ENCODE measurements around the gene CHD3. TPM values are rescaled to one million over a fixed set of nuclear protein-coding genes. Genes with fewer than 3 reads are reported as not detected.
"Not testable (repeated sequence)": the region's sequence is repeated elsewhere in the genome, so short reads cannot be mapped to it uniquely, and the experiment has no call there.

Gene CHD3
- total RNA-seq, 1 donor = 96.4 TPM

- no peak overlapping the region for H3K4me3 ChIP-seq (ENCODE audit: low read length)
- H3K9me3 ChIP-seq (ENCODE audit: low read depth, low read length) = no peaks in the 10 kb centered on the region
- H3K4me1 ChIP-seq (ENCODE audit: insufficient read depth, low read length) = no peaks in the 10 kb centered on the region
- no peaks in the 10 kb centered on the region for H3K27me3 ChIP-seq (ENCODE audit: insufficient read depth, low read length)
These were observed 59.1 kb downstream of the CHD3 start for GRCh38 chr17:7947651-7948050.

DNA sequence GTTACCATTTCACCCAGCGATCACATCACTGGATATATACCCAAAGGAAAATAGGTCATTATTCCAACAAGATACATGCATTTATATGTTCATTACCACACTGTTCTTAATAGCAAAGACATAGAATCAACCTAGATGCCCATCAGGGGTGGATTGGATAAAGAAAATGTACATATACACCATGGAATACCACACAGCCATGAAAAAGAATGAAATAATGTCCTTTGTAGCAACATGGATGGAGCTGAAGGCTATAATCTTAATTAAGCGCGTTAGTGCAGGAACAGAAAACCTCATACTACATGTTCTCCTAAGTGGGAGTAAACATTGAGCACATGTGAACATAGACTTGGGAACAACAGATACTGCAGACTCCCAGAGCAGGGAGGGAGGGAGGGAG, 62.0 kb downstream of the CHD3 start:
- Histone ChIP-seq H3K9me3 (ENCODE audit: low read depth, low read length) (no peaks in the 10 kb centered on the region), H3K4me1 (ENCODE audit: insufficient read depth, low read length) (no peaks in the 10 kb centered on the region), H3K4me3 (ENCODE audit: low read length) (no peak overlapping the region), H3K27me3 (ENCODE audit: insufficient read depth, low read length) (no peaks in the 10 kb centered on the region)

DNA sequence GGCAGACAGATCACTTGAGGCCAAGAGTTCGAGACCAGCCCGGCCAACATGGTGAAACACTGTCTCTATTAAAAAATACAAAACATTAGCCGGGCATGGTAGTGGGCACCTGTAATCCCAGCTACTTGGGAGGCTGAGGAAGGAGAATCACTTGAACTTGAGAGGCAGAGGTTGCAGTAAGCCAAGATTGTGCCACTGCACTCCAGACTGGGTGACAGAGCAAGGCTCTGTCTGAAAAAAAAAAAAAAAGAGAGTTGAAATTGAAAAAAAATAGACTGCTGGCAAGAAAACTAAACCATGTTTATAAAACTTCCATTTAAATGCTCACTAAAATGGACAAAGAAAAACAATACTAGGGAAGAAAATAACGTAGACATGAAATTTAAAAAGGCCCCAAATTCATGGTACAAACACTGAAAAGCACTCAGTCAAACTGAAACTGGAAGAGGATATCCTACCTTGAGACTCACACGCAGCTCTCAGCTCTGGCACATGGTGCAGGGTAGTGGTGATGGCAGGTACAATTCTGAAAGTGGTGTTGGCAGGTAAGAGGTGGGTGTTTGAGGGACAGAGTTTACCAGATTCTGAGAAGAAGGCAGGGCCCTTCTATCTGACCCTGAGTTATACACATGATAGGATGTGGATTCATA, 62.7 kb downstream of the CHD3 start:
- no peaks in the 10 kb centered on the region for H3K4me1 ChIP-seq (ENCODE audit: insufficient read depth, low read length)
- H3K4me3 ChIP-seq (ENCODE audit: low read length) = no peak overlapping the region
- H3K9me3 ChIP-seq (ENCODE audit: low read depth, low read length) = no peaks in the 10 kb centered on the region
- no peaks in the 10 kb centered on the region for H3K27me3 ChIP-seq (ENCODE audit: insufficient read depth, low read length)

GRCh38 chr17:7953266-7953665, 64.7 kb downstream of the CHD3 start:
- H3K4me3 ChIP-seq (ENCODE audit: low read length); H3K27me3 ChIP-seq (ENCODE audit: insufficient read depth, low read length); H3K9me3 ChIP-seq (ENCODE audit: low read depth, low read length); H3K4me1 ChIP-seq (ENCODE audit: insufficient read depth, low read length): not testable (repeated sequence)

GRCh38 chr17:7955414-7956227, 67.0 kb downstream of the CHD3 start:
- no peak overlapping the region for H3K4me3 ChIP-seq (ENCODE audit: low read length)
- H3K9me3 ChIP-seq (ENCODE audit: low read depth, low read length) = no peaks in the 10 kb centered on the region
- peaks cover 5% of the 10 kb centered on the region for H3K4me1 ChIP-seq (ENCODE audit: insufficient read depth, low read length)
- no peaks in the 10 kb centered on the region for H3K27me3 ChIP-seq (ENCODE audit: insufficient read depth, low read length)

DNA sequence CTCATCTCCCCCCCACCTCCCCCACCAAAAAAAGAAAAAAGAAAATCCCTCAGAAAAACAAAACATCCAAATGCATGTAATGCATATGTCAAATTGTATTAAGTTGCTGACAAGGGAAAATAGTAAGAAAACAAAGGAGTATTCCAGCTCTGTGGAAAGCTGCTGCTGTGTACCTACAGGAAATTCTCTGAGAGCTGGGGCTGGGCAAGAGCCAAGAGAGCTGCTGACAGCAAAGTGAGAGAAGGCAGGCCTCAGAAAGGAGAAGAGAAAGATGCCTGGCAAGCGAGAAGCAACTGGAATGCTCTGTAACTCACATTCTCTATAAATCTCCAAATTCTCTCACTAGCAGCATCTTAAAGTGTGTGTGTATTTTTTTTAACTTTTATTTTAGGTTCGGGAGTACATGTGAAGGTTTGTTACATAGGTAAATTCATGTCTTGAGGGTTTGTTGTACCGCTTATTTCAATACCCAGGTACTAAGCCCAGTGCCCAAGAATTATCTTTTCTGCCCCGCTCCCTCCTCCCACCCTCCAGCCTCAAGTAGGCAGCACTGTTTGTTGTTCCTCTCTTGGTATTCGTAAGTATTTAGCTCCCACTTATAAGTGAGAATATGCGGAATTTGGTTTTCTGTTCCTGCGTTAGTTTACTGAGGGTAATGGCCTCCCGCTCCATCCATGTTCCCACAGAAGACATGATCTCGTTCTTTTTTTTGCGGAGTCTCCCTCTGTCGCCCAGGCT, 67.8 kb downstream of the CHD3 start:
- H3K4me1 ChIP-seq (ENCODE audit: insufficient read depth, low read length) = peaks cover 5% of the 10 kb centered on the region
- H3K9me3 ChIP-seq (ENCODE audit: low read depth, low read length) = no peaks in the 10 kb centered on the region
- no peak overlapping the region for H3K4me3 ChIP-seq (ENCODE audit: low read length)
- no peaks in the 10 kb centered on the region for H3K27me3 ChIP-seq (ENCODE audit: insufficient read depth, low read length)

DNA sequence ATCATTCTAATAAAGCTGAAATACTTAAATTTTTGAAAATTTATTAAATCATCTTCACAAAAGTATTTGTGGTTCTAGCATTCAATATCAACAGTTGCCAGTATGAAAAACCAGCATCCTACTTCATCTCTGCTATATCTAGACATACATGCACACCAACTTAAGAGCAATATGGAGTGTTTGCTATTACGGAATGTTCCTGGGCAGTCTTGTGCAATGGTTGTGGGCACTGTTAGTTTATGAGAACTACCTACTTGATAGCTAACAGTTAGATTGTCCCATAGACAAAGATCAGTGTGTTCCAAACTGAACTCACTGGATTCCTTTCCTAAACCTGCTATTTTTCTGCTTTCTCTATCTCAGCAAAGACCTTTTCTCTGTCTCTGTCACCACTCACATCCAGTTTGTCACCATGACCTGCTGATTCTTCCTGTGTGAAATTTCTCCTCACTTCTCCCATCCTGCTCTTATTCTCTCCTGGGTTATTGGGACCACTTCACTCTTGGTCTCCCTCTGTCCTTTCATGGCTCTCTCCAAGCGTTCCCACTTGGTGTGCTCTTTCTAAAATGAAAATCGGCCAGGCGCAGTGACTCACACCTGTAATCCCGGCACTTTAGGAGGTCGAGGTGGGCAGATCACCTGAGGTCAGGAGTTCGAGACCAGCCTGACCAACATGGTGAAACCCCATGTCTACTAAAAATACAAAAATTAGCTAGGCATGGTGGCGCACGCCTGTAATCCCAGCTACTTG, 71.1 kb downstream of the CHD3 start:
- no peaks in the 10 kb centered on the region for H3K9me3 ChIP-seq (ENCODE audit: low read depth, low read length)
- H3K4me3 ChIP-seq (ENCODE audit: low read length) = no peak overlapping the region
- peaks cover 5% of the 10 kb centered on the region for H3K4me1 ChIP-seq (ENCODE audit: insufficient read depth, low read length)
- no peaks in the 10 kb centered on the region for H3K27me3 ChIP-seq (ENCODE audit: insufficient read depth, low read length)

- Histone ChIP-seq H3K4me1 (ENCODE audit: insufficient read depth, low read length) (peaks cover 5% of the 10 kb centered on the region), H3K4me3 (ENCODE audit: low read length) (no peak overlapping the region), H3K9me3 (ENCODE audit: low read depth, low read length) (no peaks in the 10 kb centered on the region), H3K27me3 (ENCODE audit: insufficient read depth, low read length) (no peaks in the 10 kb centered on the region)
These were observed 72.8 kb downstream of the CHD3 start for GRCh38 chr17:7961421-7961820.

Other genes starting within 250 kb of the CHD3 start
- gene ATP1B2, start 237.9 kb upstream of the CHD3 start, total RNA-seq = not detected
- 9.9 TPM for gene TP53, start 201.3 kb upstream of the CHD3 start, total RNA-seq
- gene WRAP53, start 200.3 kb upstream of the CHD3 start, total RNA-seq = 3.6 TPM
- not detected for gene EFNB3, start 183.6 kb upstream of the CHD3 start, total RNA-seq
- gene DNAH2, start 171.0 kb upstream of the CHD3 start, total RNA-seq = under 0.01 TPM
- 88.1 TPM for gene KDM6B, start 54.6 kb upstream of the CHD3 start, total RNA-seq
- 8.5 TPM for gene TMEM88, start 33.7 kb upstream of the CHD3 start, total RNA-seq
- 14.0 TPM for gene NAA38, start 31.2 kb upstream of the CHD3 start, total RNA-seq
- 8.8 TPM for gene CYB5D1, start 30.8 kb upstream of the CHD3 start, total RNA-seq
- gene RNF227, start 27.5 kb downstream of the CHD3 start, total RNA-seq = 2.4 TPM
- 1.2 TPM for gene KCNAB3, start 41.1 kb downstream of the CHD3 start, total RNA-seq
- gene TRAPPC1, start 43.2 kb downstream of the CHD3 start, total RNA-seq = 21.4 TPM
- 9.2 TPM for gene CNTROB, start 43.4 kb downstream of the CHD3 start, total RNA-seq
- 0.10 TPM for gene GUCY2D, start 113.8 kb downstream of the CHD3 start, total RNA-seq
- 0.10 TPM for gene ALOX15B, start 150.3 kb downstream of the CHD3 start, total RNA-seq
- gene ALOX12B, start 198.9 kb downstream of the CHD3 start, total RNA-seq = not detected
- 0.10 TPM for gene ALOXE3, start 229.7 kb downstream of the CHD3 start, total RNA-seq
- not detected for gene HES7, start 235.3 kb downstream of the CHD3 start, total RNA-seq